ENCODE measurements around the gene ARMC12.

ARMC12 gene

DNA sequence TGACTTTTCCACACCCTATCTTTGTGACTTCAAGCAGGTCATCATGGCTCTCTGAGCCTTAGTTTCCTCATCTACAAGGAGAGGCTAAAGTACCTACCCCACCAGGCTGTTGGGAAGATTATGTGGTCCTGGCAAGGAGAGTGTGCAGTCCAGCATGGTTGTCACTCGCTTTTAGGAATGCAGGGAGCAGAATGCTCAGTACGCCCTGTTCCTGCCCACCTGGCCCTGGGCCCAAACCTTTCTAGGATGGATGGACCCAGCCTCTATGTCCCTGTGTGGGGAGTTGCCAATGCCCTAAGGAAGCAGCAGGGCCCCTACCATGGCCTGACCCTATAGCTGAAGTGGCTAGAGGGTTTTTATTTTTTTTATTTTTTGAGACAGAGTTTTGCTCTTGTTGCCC, 41.6 kb downstream of the ARMC12 start:
- Histone ChIP-seq H3K9me3 (ENCODE audit: control insufficient read depth, insufficient read depth, low read depth, low read length) (no peaks in the 10 kb centered on the region), H3K27ac (ENCODE audit: low read depth, low read length) (no peak overlapping the region), H3K9ac (ENCODE audit: low read length) (no peak overlapping the region), H3K4me3 (ENCODE audit: low read depth, low read length) (no peak overlapping the region), H3K27me3 (ENCODE audit: control insufficient read depth, insufficient read depth, low read length) (peaks cover 2% of the 10 kb centered on the region; the same call in 1 of the 2 replicates), H3K4me1 (ENCODE audit: control insufficient read depth, insufficient read depth, low read length) (peaks cover 2% of the 10 kb centered on the region; the same call in 1 of the 2 replicates), H3K36me3 (ENCODE audit: control insufficient read depth, insufficient read depth, low read length) (no peaks in the 10 kb centered on the region)

- H3K9ac ChIP-seq (ENCODE audit: low read length) = no peak within 1 kb of the TSS
- peaks cover 2% of the 10 kb centered on the region; the same call in 1 of the 2 replicates for H3K4me1 ChIP-seq (ENCODE audit: control insufficient read depth, insufficient read depth, low read length)
- H3K27ac ChIP-seq (ENCODE audit: low read depth, low read length) = no peak within 1 kb of the TSS
- no peak within 1 kb of the TSS for H3K4me3 ChIP-seq (ENCODE audit: low read depth, low read length)
- H3K36me3 ChIP-seq (ENCODE audit: control insufficient read depth, insufficient read depth, low read length) = no peaks in the 10 kb centered on the region
- no peaks in the 10 kb centered on the region for H3K9me3 ChIP-seq (ENCODE audit: control insufficient read depth, insufficient read depth, low read depth, low read length)
- H3K27me3 ChIP-seq (ENCODE audit: control insufficient read depth, insufficient read depth, low read length) = peaks cover 2% of the 10 kb centered on the region; the same call in 1 of the 2 replicates
These were observed 43.9 kb downstream of the ARMC12 start, which contains the start of gene CLPSL1 for GRCh38 chr6:35780719-35781118. CLPSL1 (plus strand) TSS chr6:35781019; CDS start chr6:35781111, 92 bp downstream.

- Histone ChIP-seq H3K36me3 (ENCODE audit: control insufficient read depth, insufficient read depth, low read length) (no peaks in the 10 kb centered on the region), H3K4me1 (ENCODE audit: control insufficient read depth, insufficient read depth, low read length) (peaks cover 2% of the 10 kb centered on the region; the same call in 1 of the 2 replicates), H3K27ac (ENCODE audit: low read depth, low read length) (no peak overlapping the region), H3K4me3 (ENCODE audit: low read depth, low read length) (no peak overlapping the region), H3K9ac (ENCODE audit: low read length) (no peak overlapping the region), H3K9me3 (ENCODE audit: control insufficient read depth, insufficient read depth, low read depth, low read length) (no peaks in the 10 kb centered on the region), H3K27me3 (ENCODE audit: control insufficient read depth, insufficient read depth, low read length) (peaks cover 4% of the 10 kb centered on the region; the same call in 1 of the 2 replicates)
These were observed 44.5 kb downstream of the ARMC12 start for GRCh38 chr6:35781290-35781689.

- no peaks in the 10 kb centered on the region for H3K36me3 ChIP-seq (ENCODE audit: control insufficient read depth, insufficient read depth, low read length)
- H3K4me1 ChIP-seq (ENCODE audit: control insufficient read depth, insufficient read depth, low read length) = peaks cover 10% of the 10 kb centered on the region
- no peaks in the 10 kb centered on the region for H3K9me3 ChIP-seq (ENCODE audit: control insufficient read depth, insufficient read depth, low read depth, low read length)
- H3K27me3 ChIP-seq (ENCODE audit: control insufficient read depth, insufficient read depth, low read length) = peaks cover 14% of the 10 kb centered on the region
- H3K9ac ChIP-seq (ENCODE audit: low read length) = no peak overlapping the region
- H3K4me3 ChIP-seq (ENCODE audit: low read depth, low read length) = no peak overlapping the region
- no peak overlapping the region for H3K27ac ChIP-seq (ENCODE audit: low read depth, low read length)
These were observed 45.6 kb downstream of the ARMC12 start for GRCh38 chr6:35782424-35782823.

- H3K27me3 ChIP-seq (ENCODE audit: control insufficient read depth, insufficient read depth, low read length) = peaks cover 24% of the 10 kb centered on the region
- no peaks in the 10 kb centered on the region for H3K36me3 ChIP-seq (ENCODE audit: control insufficient read depth, insufficient read depth, low read length)
- no peak overlapping the region for H3K4me3 ChIP-seq (ENCODE audit: low read depth, low read length)
These were observed 47.4 kb downstream of the ARMC12 start for GRCh38 chr6:35784200-35784599.

DNA sequence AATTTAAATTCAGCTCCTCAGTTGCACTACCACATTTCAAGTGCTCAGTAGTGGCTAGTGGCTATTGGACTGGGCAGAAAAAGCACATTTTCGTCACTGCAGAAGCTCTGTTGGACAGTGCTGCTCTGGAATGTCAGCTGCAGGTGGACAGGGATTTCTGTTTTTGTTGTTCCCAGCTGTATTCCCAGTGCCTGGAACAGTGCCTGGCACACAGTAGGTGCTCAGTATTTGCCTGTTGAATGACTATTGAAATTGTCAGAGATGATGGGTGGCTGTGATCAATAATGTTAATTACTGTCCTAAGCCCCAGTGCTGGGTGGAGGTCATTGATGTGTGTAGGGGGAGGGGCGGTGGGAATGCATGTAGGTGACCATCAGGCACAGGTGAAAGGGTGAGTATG, 49.4 kb downstream of the ARMC12 start:
- H3K36me3 ChIP-seq (ENCODE audit: control insufficient read depth, insufficient read depth, low read length) = no peaks in the 10 kb centered on the region
- no peak overlapping the region for H3K9ac ChIP-seq (ENCODE audit: low read length)
- H3K4me3 ChIP-seq (ENCODE audit: low read depth, low read length) = no peak overlapping the region
- peaks cover 10% of the 10 kb centered on the region for H3K4me1 ChIP-seq (ENCODE audit: control insufficient read depth, insufficient read depth, low read length)
- H3K27me3 ChIP-seq (ENCODE audit: control insufficient read depth, insufficient read depth, low read length) = peaks cover 24% of the 10 kb centered on the region
- no peaks in the 10 kb centered on the region for H3K9me3 ChIP-seq (ENCODE audit: control insufficient read depth, insufficient read depth, low read depth, low read length)
- no peak overlapping the region for H3K27ac ChIP-seq (ENCODE audit: low read depth, low read length)

More at GRCh38 chr6:35784200-35784599, 47.4 kb downstream of the ARMC12 start:
- Histone ChIP-seq H3K4me1 (ENCODE audit: control insufficient read depth, insufficient read depth, low read length) (peaks cover 10% of the 10 kb centered on the region), H3K27ac (ENCODE audit: low read depth, low read length) (no peak overlapping the region), H3K9ac (ENCODE audit: low read length) (no peak overlapping the region), H3K9me3 (ENCODE audit: control insufficient read depth, insufficient read depth, low read depth, low read length) (no peaks in the 10 kb centered on the region)

- Histone ChIP-seq H3K4me1 (ENCODE audit: control insufficient read depth, insufficient read depth, low read length) (peaks cover 10% of the 10 kb centered on the region), H3K9ac (ENCODE audit: low read length) (no peak overlapping the region), H3K9me3 (ENCODE audit: control insufficient read depth, insufficient read depth, low read depth, low read length) (no peaks in the 10 kb centered on the region), H3K36me3 (ENCODE audit: control insufficient read depth, insufficient read depth, low read length) (no peaks in the 10 kb centered on the region), H3K27me3 (ENCODE audit: control insufficient read depth, insufficient read depth, low read length) (peaks cover 24% of the 10 kb centered on the region), H3K4me3 (ENCODE audit: low read depth, low read length) (peak overlapping the region; percentile 27; the same call in 1 of the 2 replicates), H3K27ac (ENCODE audit: low read depth, low read length) (no peak overlapping the region)
These were observed 50.0 kb downstream of the ARMC12 start for GRCh38 chr6:35786810-35787209.

GRCh38 chr6:35787266-35788218, 50.7 kb downstream of the ARMC12 start:
- H3K27me3 ChIP-seq (ENCODE audit: control insufficient read depth, insufficient read depth, low read length) = peaks cover 24% of the 10 kb centered on the region
- H3K36me3 ChIP-seq (ENCODE audit: control insufficient read depth, insufficient read depth, low read length) = no peaks in the 10 kb centered on the region
- H3K4me3 ChIP-seq (ENCODE audit: low read depth, low read length) = peak overlapping the region; percentile 27; the same call in 1 of the 2 replicates
- H3K9ac ChIP-seq (ENCODE audit: low read length) = no peak overlapping the region
- H3K4me1 ChIP-seq (ENCODE audit: control insufficient read depth, insufficient read depth, low read length) = peaks cover 10% of the 10 kb centered on the region
- no peak overlapping the region for H3K27ac ChIP-seq (ENCODE audit: low read depth, low read length)
- no peaks in the 10 kb centered on the region for H3K9me3 ChIP-seq (ENCODE audit: control insufficient read depth, insufficient read depth, low read depth, low read length)

DNA sequence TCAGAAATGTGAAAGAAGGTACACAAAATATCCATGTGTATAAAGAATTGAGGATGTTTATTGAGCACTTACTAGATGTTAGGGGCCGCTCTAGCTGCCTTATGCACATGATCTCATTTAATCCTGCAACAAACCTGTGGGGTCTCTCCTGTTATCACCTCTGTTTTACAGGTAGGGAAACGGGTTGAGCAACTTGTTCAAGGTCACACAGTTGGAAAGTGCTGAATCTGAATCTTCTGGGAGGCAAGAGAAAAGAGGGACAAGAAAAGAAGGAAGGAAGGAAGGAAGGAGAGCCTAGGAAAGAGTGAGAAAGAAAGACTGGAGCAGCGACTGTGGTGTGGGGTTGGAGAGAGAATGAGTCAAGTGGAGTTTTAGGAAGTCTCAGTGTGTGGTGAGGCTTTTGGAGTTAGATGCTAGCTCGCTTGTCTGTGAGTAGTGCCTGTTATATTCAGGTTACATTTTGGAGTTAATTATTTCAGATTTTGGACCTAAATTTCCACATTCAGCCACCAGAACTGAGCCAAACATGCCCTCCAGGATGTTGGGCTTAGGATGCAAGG, 51.7 kb downstream of the ARMC12 start:
- no peaks in the 10 kb centered on the region for H3K36me3 ChIP-seq (ENCODE audit: control insufficient read depth, insufficient read depth, low read length)
- no peak overlapping the region for H3K27ac ChIP-seq (ENCODE audit: low read depth, low read length)
- H3K4me1 ChIP-seq (ENCODE audit: control insufficient read depth, insufficient read depth, low read length) = peaks cover 10% of the 10 kb centered on the region
- H3K4me3 ChIP-seq (ENCODE audit: low read depth, low read length) = no peak overlapping the region
- no peak overlapping the region for H3K9ac ChIP-seq (ENCODE audit: low read length)
- H3K27me3 ChIP-seq (ENCODE audit: control insufficient read depth, insufficient read depth, low read length) = peaks cover 24% of the 10 kb centered on the region
- H3K9me3 ChIP-seq (ENCODE audit: control insufficient read depth, insufficient read depth, low read depth, low read length) = no peaks in the 10 kb centered on the region

- Histone ChIP-seq H3K9me3 (ENCODE audit: control insufficient read depth, insufficient read depth, low read depth, low read length) (no peaks in the 10 kb centered on the region), H3K27ac (ENCODE audit: low read depth, low read length) (no peak overlapping the region), H3K36me3 (ENCODE audit: control insufficient read depth, insufficient read depth, low read length) (no peaks in the 10 kb centered on the region), H3K9ac (ENCODE audit: low read length) (no peak overlapping the region), H3K27me3 (ENCODE audit: control insufficient read depth, insufficient read depth, low read length) (peaks cover 24% of the 10 kb centered on the region), H3K4me3 (ENCODE audit: low read depth, low read length) (no peak overlapping the region), H3K4me1 (ENCODE audit: control insufficient read depth, insufficient read depth, low read length) (peaks cover 10% of the 10 kb centered on the region)
These were observed 53.9 kb downstream of the ARMC12 start for GRCh38 chr6:35790683-35791082.

Data from HUES6 (cell line).